HTERT RPE-1 (cell line): ENCODE results near the gene PET100.

ENCODE experiments used
- in situ Hi-C: fragments of 300-500 bp; cut with MboI; formaldehyde crosslinking; loops from 4 replicates; pipeline ENCODE4 v1.14.3; 2020; ENCODE audit warnings: low sequenced_read_pairs

The PET100 gene

GRCh38 chr19:7647156-7647555, 17.6 kb downstream of the PET100 start:
- in situ Hi-C loops: no loop called here

DNA sequence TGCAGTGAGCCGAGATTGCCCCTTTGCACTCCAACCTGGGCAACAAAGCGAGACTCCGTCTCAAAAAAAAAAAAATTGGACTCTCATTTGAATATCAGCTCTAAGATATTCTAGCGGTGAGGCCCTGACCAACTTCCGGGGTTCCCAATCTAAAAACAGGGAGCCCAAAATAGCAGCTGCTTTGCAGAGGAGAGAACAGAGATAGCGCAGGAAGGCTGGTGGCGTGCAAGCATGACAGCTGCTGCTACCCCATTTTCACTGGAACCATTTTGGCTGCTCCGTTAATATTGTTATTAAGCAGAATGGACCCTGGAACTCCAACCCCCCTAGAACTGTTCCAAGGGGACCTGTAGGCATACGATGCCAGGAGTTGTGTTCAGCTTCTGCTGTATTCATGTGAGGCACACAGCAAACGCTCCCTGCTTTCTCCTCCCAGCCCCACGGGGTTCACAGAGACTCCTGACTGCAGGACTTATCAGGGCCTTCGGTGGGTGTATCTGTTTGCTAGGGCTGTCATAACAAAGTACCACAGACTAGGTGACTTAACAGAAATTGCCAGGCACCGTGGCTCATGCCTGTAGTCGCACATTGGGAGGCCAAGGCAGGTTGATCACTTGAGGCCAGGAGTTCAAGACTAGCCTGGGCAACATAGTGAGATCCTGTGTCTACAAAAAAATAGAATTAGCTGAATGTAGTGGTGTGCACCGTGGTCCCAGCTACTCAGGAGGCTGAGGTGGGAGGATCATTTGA, 18.8 kb downstream of the PET100 start:
- in situ Hi-C loops: no loop called here

- in situ Hi-C loops: no loop called here
These were observed 20.6 kb downstream of the PET100 start for GRCh38 chr19:7650148-7650547.

DNA sequence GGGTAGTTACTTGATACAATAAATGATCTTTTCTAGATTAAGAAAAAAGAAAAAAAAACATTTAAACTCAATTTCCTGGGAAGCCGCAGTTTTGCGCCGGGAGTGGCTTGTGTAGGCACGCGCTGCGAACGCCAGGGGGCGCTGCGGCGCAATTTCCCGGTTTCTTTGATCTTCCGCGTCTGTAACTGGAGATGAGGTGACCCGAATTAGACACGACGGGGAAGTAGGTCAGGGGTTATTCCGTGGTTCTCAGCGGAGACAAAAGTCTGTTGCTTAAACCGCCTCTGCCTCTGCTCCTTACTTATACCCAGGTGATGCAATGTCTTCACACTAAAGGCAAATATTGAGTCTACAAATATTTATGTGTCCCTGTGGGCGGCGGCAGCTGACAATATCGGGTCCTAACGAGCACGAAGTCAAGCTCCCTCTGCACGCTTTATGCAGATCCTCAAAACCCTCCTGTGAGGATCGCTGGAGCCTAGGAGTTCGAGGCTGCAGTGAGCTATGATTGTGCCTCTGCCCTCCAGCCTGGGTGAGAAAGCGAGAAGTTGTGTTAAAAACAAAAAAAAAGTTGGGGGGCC, 22.6 kb downstream of the PET100 start:
- in situ Hi-C loops: no loop called here

DNA sequence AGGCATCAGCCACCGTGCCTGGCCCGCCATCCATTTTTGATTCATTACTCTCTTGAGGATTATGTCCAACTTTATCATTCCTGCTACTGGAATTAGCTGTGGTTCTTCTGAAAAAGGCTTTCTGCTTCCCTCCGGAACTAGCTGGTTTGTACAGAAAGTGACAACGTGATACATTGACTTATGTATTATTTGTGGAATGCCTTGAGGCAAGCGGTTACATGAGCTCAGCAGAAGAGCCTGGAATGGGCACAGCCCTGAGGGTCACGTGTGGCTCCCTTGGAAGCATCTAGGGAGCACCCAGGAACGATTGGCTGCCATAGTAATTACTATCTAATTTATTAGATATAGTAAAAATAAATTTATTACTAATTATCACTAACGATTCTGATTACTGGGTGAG, 24.8 kb downstream of the PET100 start:
- in situ Hi-C loops: no loop called here

GRCh38 chr19:7655581-7655980, 26.0 kb downstream of the PET100 start:
- in situ Hi-C loops: no loop called here

DNA sequence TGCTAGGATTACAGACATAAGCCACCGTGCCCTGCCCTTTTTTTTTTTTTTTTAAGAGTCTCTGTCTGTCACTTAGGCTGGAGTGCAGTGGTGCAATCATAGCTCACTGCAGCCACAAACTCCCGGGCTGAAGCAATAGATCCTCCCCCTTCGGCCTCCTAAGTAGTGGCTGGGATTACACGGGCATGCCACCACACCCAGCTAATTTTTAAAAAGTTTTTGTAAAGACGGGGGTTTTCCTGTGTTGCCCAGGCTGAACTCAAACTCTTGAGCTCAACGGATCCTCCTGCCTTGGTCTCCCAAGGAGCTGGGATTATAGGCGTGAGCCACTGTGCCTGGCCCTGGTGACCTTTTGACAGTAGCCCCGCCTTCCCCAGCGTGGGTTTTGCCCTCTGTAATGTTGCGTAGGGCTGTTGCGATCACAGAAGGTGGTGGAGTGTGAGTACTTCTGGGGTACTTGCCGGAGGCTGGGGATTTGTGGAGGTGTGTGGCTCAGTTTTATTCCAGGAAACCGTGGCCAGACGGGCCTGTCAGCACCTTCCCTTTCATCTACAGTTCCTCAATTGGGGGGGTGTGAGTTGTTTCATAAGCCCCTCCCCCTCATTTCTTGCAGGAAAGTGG, 27.6 kb downstream of the PET100 start:
- in situ Hi-C loops: no loop called here

- in situ Hi-C loops: no loop called here
These were observed 28.7 kb downstream of the PET100 start for GRCh38 chr19:7658219-7658686.

- in situ Hi-C loops: no loop called here
These were observed 32.3 kb downstream of the PET100 start for GRCh38 chr19:7661744-7662538.

GRCh38 chr19:7662657-7663056, 33.1 kb downstream of the PET100 start:
- in situ Hi-C loops: no loop called here

DNA sequence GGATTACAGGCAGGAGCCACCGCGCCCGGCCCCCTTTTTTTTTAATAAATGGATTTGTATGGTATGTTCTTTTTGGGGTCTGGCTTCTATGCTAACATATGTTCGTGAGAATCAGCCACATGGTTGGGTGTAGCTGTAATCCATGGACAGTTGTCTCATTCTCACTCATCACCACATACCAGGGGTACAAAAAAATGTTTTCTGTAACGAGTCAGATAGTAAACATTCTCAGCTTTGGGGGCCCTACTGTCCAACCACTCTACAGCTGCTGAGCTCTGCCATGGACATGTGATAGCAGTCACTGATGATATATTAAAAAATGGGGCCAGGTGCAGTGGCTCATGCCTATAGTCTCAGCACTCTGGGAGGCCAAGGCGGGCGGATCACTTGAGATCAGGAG, 34.1 kb downstream of the PET100 start:
- in situ Hi-C loops: no loop called here

GRCh38 chr19:7665076-7665475, 35.5 kb downstream of the PET100 start:
- in situ Hi-C loops: no loop called here

DNA sequence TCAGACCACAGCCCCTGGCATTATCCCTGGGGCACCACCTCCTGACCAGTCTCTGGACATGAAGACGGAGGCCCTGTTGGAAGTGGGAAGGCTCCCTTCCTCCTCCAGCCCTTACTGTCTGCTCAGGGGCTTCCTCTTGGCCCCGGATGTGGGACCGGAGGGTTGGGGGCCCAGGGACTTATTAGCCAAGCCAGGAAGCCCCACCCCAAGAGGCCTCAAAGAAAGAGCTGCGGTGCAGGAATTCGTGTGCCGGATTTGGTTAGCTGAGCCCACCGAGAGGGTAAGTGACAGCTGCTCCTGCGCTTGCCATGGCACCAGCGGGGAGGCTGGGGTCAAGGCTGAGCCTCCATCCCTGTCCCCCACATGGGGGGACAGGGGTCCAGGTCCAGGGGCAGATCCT, 39.2 kb downstream of the PET100 start, which contains the start of gene RETN:
TSS of gene RETN (plus strand) at position 208 of the 400 bp plus-strand sequence. CDS start 278 bp downstream, outside the sequence.
- in situ Hi-C loops: no loop called here

- in situ Hi-C loops: no loop called here
These were observed 40.0 kb downstream of the PET100 start for GRCh38 chr19:7669641-7670040.

GRCh38 chr19:7670150-7670783, 40.7 kb downstream of the PET100 start:
- in situ Hi-C loops: no loop called here

DNA sequence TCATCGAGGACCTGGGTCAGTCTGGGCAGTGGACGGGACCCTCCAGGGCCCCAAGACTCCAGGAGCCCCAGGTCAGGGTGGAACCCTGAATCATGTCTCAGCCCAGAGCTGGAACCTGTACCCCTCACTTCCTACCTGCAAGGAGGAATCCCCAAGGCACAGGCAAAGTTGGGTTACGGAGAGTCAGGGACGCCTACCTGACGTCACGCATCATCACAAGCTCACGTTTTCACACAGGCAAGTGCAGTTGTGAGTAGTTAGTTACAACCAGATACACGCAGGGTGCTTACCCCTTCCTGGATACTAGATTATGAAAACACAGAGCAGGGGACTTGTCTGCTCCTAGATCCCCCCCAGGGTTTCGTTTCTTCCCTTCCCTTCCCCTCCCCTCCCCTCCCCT, 41.2 kb downstream of the PET100 start:
- in situ Hi-C loops: no loop called here

GRCh38 chr19:7672522-7672921, 42.9 kb downstream of the PET100 start:
- in situ Hi-C loops: no loop called here

DNA sequence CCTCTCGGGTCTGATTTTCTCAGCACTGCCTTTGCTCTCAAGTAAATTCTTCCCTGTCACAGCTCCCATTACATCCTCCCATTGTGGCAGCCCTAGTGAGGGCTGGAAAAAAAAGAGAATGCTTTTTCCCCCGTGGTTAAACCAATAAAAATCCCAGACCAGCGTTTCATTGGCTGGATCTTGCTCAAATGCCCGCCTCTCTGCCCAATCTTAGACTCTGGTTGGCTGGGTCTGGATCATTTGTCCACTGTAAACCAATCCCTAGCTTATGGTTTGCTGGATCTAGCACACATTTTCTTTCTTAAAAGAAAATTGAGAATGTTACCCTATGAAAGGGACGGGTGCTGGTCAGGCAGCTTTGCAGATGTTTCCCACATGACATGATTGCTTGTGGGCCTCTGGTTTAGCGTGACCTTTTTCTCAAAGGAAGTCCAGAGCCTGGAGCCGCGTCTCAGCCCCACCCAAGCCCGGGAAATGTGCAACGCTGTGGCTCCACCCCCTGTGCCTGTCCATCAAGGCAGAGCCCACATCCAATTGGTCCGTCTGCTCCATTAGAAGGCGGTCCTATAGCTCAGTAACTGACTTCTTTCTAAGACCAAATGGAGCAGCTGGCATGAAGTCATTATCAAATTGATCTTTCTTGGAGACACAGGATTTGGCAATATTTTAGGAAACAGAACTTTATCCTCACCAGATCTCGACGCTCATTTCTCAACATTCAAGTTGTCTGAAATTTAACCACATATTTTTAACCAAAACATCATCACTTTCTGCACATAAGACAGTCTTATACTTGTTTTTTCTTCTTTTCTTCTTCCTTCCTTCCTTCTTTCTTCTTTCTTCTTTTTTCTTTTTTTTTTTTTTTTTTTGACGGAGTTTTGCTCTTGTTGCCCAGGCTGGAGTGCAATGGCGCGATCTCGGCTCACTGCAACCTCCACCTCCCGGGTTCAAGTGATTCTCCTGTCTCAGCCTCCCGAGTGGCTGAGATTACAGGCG, 44.7 kb downstream of the PET100 start:
- in situ Hi-C loops: no loop called here

DNA sequence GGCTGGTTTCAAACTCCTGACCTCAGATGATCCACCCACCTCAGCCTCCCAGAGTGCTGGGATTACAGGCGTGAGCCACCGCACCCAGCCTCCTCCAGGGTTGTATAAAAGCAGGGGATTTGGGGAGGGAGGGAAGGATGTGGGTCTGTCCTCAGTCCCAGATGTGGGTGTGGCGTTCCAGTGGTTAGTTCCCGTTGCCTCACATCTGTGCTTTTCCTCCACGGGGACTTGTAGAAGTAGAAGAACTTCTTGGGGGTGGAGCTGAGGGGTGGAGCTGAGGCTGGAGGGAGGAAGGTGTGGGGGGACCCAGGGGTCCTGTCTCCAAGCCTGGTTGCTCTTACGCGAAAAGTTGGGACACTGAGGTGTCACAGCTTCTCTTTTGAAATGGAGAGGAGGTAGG, 46.8 kb downstream of the PET100 start:
- in situ Hi-C loops: no loop called here

DNA sequence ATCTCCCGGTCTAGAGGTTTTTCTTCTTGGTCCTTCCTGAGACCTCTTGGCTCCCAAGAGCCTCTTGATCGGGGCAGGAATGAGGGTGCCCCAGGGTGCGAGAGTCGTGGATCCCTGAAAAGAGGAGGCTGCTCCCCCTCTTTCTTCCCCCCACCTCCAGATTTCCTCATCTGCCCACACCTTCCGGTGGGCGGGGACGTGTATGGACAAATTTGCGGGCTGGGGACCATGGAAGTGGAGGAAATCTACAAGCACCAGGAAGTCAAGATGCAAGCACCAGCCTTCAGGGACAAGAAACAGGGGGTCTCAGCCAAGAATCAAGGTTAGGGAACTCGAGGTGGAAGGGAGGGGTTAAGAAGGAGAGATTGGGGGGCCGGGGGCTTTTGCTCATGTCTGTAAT, 47.3 kb downstream of the PET100 start, which contains the start of gene MCEMP1:
TSS of gene MCEMP1 (plus strand) at position 237 of the 400 bp plus-strand sequence. CDS start at position 268, 31 bp downstream.
- in situ Hi-C loops: no loop called here
